ENCODE measurements around the gene FUT1.
A peak's percentile ranks its signal among the peaks of the same experiment; 100 is the strongest.

Gene FUT1

GRCh38 chr19:48714759-48715675 is 37.4 kb downstream of the FUT1 start:
- no peak for DNase-seq

DNA sequence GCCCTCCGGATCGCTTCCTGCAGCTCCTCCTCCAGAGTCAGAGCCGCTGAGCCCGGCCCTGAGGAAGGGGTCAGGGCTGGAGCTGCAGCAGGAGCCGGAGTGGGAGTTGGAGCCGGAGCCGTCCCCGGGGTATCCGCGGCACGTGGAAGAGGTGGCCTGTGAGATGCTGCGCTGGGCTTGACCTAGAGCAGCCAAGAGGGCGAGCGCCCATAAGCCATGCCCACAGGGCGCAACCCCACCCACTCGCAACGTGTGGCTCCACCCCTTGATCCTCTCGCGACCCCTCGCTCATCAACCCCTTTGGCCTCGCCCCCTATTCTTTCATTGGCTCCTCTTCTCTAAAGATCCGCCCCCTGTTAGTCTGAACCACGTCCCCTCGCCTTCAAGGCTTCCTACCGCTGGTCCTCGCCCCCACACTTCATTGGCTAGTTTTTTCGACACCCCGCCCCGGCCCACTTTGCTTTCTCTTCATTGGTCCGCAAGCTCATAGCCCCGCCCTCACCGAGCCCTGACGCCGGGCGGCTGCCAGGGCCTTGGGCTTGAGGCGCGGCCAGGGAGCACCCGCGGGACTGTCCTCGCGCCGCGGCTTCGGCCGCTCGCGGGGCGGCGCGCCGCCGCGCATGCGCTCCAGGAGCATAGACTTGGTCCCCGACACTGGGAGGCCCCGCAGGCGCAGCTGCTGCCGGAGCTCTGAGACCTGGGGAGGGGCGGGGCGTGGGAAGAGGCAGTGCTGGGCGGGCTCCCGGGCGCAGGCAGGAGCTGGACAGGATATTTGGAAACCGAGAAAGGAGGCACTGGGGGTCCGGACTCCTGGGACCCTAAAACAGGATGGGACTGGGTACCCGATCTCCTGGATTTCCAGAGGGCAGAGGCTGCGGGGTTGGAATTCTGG is 38.3 kb downstream of the FUT1 start:
- peak; percentile 100 for DNase-seq

- DNase-seq: no peak
Observed at GRCh38 chr19:48713041-48713863, 39.2 kb downstream of the FUT1 start.

DNA sequence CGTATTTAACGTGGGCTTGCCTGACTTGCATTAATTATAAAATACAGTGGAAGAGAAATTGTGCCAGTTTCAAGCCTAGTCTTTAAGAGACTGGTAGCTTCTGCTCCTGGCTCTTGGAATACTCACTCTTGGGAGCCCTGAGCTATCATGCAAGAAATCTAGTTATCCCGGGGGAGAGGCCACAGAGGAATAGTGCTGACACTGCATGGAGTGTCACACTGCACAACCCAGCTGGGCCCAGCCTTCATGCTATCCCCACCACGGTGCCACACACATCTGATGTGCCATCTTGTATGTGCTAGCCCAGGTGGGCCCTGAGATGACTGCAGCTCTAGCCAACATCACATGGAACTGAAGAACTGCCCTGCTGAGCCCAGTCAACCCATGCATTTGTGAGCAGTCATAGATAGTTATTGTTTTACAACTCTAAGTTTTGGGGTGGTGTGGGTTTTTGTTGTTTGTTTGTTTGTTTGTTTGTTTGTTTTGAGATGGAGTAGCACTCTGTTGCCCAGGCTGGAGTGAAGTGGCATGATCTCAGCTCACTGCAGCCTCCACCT is 41.3 kb downstream of the FUT1 start:
- DNase-seq: no peak

DNA sequence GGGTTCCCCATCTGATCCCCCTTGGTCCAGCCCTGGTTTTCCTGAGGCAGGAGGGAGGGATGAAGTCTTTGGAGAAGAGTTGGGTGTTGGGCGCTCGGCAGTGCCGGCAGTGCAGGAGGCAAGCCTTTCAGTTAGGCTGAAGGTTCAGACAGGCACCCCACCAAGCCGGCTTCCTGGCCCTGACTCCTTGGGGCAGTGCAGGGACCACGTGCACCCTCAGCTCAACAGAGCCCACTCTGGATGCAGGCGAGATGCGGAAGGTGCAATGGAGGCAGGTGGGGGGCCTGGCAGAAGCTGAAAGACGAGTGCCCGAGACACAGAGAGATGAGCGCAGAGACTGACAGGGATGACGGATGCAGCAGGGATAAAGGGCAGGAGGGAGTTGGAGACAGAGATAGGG is 44.0 kb downstream of the FUT1 start:
- no peak for DNase-seq

GRCh38 chr19:48705431-48705830 is 47.0 kb downstream of the FUT1 start:
- DNase-seq: no peak

GRCh38 chr19:48703316-48703715 is 49.1 kb downstream of the FUT1 start:
- DNase-seq: no peak

- DNase-seq: no peak
Observed at GRCh38 chr19:48702701-48703100, 49.7 kb downstream of the FUT1 start.

DNA sequence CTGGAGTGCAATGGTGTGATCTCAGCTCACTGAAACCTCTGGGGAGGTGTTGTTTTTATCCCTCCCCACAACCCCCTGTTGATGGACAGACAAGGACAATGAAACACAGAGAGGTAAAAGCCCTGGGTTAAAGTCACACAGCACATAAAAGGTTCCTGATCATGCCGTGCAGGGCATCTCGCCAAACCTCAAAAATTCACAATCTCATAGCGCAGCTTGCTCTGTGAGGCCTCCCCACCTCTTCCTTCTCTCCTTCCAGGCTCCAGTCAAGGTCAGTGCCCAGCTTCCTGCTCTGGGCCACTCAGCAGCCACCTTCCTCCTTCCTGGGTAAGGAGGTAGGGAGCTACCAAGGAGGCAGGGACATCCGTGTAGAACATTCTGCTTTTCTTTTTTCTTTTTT is 54.4 kb downstream of the FUT1 start:
- no peak for DNase-seq

Data from NCI-H1436 treated with DMSO at 0.1 percent for 48 hours (cell line).